KMS-11 (cell line): ENCODE measurements around the gene SLC7A6.

ENCODE experiments used
- H2AFZ ChIP-seq: fragments of 200-600 bp; sonication (generic); 2 replicates; pipeline ENCODE4 v1.6.1; 2016; ENCODE audit warnings: antibody characterized with exemption, mixed run types, low read depth
- H3K27ac ChIP-seq: fragments of 200-600 bp; sonication (generic); 2 replicates; pipeline ENCODE4 v1.6.1; 2016; ENCODE audit warnings: mild to moderate bottlenecking, mixed run types
- H3K27me3 ChIP-seq: fragments of 200-600 bp; sonication (generic); 2 replicates; pipeline ENCODE4 v1.6.1; 2017; ENCODE audit warnings: mild to moderate bottlenecking, low read depth, mixed run types, moderate library complexity; ENCODE audit not compliant: insufficient read depth
- H3K36me3 ChIP-seq: fragments of 200-600 bp; sonication (generic); 2 replicates; pipeline ENCODE4 v1.6.1; 2017; ENCODE audit warnings: mild to moderate bottlenecking, mixed run types; ENCODE audit not compliant: insufficient read depth
- H3K4me1 ChIP-seq: fragments of 200-600 bp; sonication (generic); 2 replicates; pipeline ENCODE4 v1.6.1; 2016; ENCODE audit warnings: mild to moderate bottlenecking, low read depth, mixed run types; ENCODE audit not compliant: poor library complexity, severe bottlenecking
- H3K4me2 ChIP-seq: fragments of 200-600 bp; sonication (generic); 2 replicates; pipeline ENCODE4 v1.7.0; 2016; ENCODE audit warnings: mild to moderate bottlenecking, mixed run types
- H3K4me3 ChIP-seq: fragments of 200-600 bp; sonication (generic); IDR thresholded peaks from 2 replicates; pipeline ENCODE4 v1.6.1; 2017; ENCODE audit warnings: low read depth, low read length, mixed read lengths; ENCODE audit not compliant: insufficient read depth
- H3K79me2 ChIP-seq: fragments of 200-600 bp; sonication (generic); 2 replicates; pipeline ENCODE4 v1.6.1; 2016; ENCODE audit warnings: low read depth, mixed run types; ENCODE audit not compliant: insufficient read depth
- H3K9ac ChIP-seq: fragments of 200-600 bp; sonication (generic); 2 replicates; pipeline ENCODE4 v1.6.1; 2016; ENCODE audit warnings: mild to moderate bottlenecking, mixed run types
- H4K20me1 ChIP-seq: fragments of 200-600 bp; sonication (generic); 2 replicates; pipeline ENCODE4 v1.6.1; 2016; ENCODE audit warnings: mild to moderate bottlenecking, mixed run types; ENCODE audit not compliant: insufficient read depth
- CTCF ChIP-seq: fragments of 200-600 bp; sonication (generic); conservative IDR thresholded peaks from 2 replicates; pipeline ENCODE4 v1.6.1; 2017; ENCODE audit warnings: low read depth, mild to moderate bottlenecking, antibody characterized with exemption, low read length, moderate library complexity, mixed read lengths

Gene SLC7A6

GRCh38 chr16:68306633-68307032 lies 42.3 kb downstream of the SLC7A6 start:
- peak overlapping the region; percentile 70 for H3K4me2 ChIP-seq
- no peak overlapping the region for H3K9ac ChIP-seq
- TF ChIP-seq CTCF = no peak
- H3K27me3 ChIP-seq = no peaks in the 10 kb centered on the region
- peaks cover 9% of the 10 kb centered on the region; the same call in 1 of the 2 replicates for H3K36me3 ChIP-seq
- H4K20me1 ChIP-seq = no peaks in the 10 kb centered on the region
- H3K27ac ChIP-seq = peak overlapping the region; percentile 34; the same call in 1 of the 2 replicates
- H3K4me3 ChIP-seq = no peak overlapping the region
- H3K79me2 ChIP-seq = peaks cover 56% of the 10 kb centered on the region
- H3K4me1 ChIP-seq = peaks cover 37% of the 10 kb centered on the region
- H2AFZ ChIP-seq = no peak overlapping the region

DNA sequence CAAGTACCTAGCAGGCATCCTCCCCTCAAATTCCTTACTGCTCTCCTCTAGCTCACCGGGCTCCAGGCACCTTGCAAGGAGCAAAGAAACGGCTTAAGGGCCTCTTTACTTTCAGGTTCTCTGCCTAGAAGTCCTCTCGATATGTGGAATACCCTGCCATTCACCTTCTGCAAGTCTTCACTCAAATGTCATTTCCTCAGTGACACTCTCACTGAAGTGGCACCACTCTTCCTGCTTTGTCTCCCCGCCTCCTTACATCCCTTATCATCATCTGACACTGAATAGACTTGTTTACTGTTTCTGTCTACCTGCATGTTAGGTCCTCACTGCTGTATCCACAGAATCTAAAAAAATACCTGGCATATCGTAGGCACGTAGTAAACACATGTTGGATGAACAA lies 45.5 kb downstream of the SLC7A6 start:
- Histone ChIP-seq H3K27ac (peak overlapping the region; percentile 65; the same call in 1 of the 2 replicates), H3K27me3 (no peaks in the 10 kb centered on the region), H3K36me3 (peaks cover 9% of the 10 kb centered on the region; the same call in 1 of the 2 replicates), H3K4me1 (peaks cover 50% of the 10 kb centered on the region), H3K4me3 (no peak overlapping the region), H3K4me2 (peak overlapping the region; percentile 99), H4K20me1 (no peaks in the 10 kb centered on the region), H3K9ac (peak overlapping the region; percentile 64), H2AFZ (0 out of 2 replicates have a peak overlapping the region, but pooled peaks have one; percentile 69), H3K79me2 (peaks cover 71% of the 10 kb centered on the region)
- TF ChIP-seq CTCF = no peak

DNA sequence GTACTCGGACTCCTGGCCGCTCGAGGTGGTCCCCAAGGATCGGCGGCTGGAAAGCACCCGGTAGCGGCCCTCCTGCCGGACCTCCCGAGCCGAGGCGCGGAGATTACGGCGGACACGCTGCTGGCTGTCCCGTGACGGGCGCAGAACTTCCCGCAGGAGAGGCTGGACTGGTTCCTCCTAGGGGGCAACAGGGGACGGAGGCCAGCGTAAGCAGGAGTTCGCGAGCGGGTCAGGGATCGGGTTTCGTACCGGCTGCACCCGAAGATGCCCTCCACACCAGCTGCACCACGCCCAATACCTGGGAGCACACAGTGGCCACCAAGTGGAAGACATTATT lies 46.1 kb downstream of the SLC7A6 start:
- Histone ChIP-seq H3K27me3 (no peaks in the 10 kb centered on the region), H2AFZ (peak overlapping the region; percentile 69; the same call in 1 of the 2 replicates), H4K20me1 (no peaks in the 10 kb centered on the region), H3K4me2 (peak overlapping the region; percentile 99), H3K4me1 (peaks cover 50% of the 10 kb centered on the region), H3K4me3 (no peak overlapping the region), H3K36me3 (peaks cover 9% of the 10 kb centered on the region; the same call in 1 of the 2 replicates), H3K79me2 (peaks cover 75% of the 10 kb centered on the region), H3K9ac (peak overlapping the region; percentile 64), H3K27ac (peak overlapping the region; percentile 65)
- no peak for TF ChIP-seq CTCF

- peaks cover 9% of the 10 kb centered on the region; the same call in 1 of the 2 replicates for H3K36me3 ChIP-seq
- peak within 1 kb of the TSS; percentile 65 for H3K27ac ChIP-seq
- peaks cover 81% of the 10 kb centered on the region for H3K79me2 ChIP-seq
- TF ChIP-seq CTCF = no peak
- peaks cover 50% of the 10 kb centered on the region for H3K4me1 ChIP-seq
- peak within 1 kb of the TSS; percentile 64 for H3K9ac ChIP-seq
- H3K27me3 ChIP-seq = no peaks in the 10 kb centered on the region
- H3K4me2 ChIP-seq = peak within 1 kb of the TSS; percentile 99
- no peak within 1 kb of the TSS for H3K4me3 ChIP-seq
- H2AFZ ChIP-seq = peak within 1 kb of the TSS; percentile 69; the same call in 1 of the 2 replicates
- no peaks in the 10 kb centered on the region for H4K20me1 ChIP-seq
Measured at GRCh38 chr16:68310774-68311511, 46.6 kb downstream of the SLC7A6 start, which contains the start of the genes PRMT7 and SLC7A6OS. PRMT7 (plus strand) TSS chr16:68311019; CDS start chr16:68315980, 4,961 bp downstream. SLC7A6OS (minus strand) TSS chr16:68310946; CDS start chr16:68310926, 20 bp downstream.
